HG03097 (cell line): Measurements from ENCODE around the gene PI16.

ENCODE experiments used
- ATAC-seq: cut with Tn5 transposase; IDR thresholded peaks from one replicate; pipeline ENCODE4 v1.9.1; 2021; ENCODE audit not compliant: unreplicated experiment, low FRiP score

Gene PI16

GRCh38 chr6:36970892-36971842, 16.6 kb downstream of the PI16 start:
- no peak for ATAC-seq

GRCh38 chr6:36971921-36972673, 17.6 kb downstream of the PI16 start:
- no peak for ATAC-seq

- ATAC-seq, result no peak
Observed at GRCh38 chr6:36973190-36973589, 18.7 kb downstream of the PI16 start.

- ATAC-seq, result no peak
Observed at GRCh38 chr6:36973647-36974046, 19.1 kb downstream of the PI16 start.

GRCh38 chr6:36975231-36976006, 20.9 kb downstream of the PI16 start:
- ATAC-seq, result no peak

GRCh38 chr6:36976007-36976264, 21.4 kb downstream of the PI16 start:
- ATAC-seq, result no peak

- no peak for ATAC-seq
Observed at GRCh38 chr6:36976509-36976908, 22.0 kb downstream of the PI16 start.

GRCh38 chr6:36976931-36977330, 22.4 kb downstream of the PI16 start:
- ATAC-seq, result no peak

- no peak for ATAC-seq
Observed at GRCh38 chr6:36977470-36977941, 23.0 kb downstream of the PI16 start.

GRCh38 chr6:36978421-36979346, 24.1 kb downstream of the PI16 start:
- ATAC-seq, result no peak

GRCh38 chr6:36979347-36979742, 24.8 kb downstream of the PI16 start:
- no peak for ATAC-seq

GRCh38 chr6:36980129-36980528, 25.6 kb downstream of the PI16 start:
- no peak for ATAC-seq

- ATAC-seq, result no peak
Observed at GRCh38 chr6:36980876-36981619, 26.5 kb downstream of the PI16 start.

- no peak for ATAC-seq
Observed at GRCh38 chr6:36983538-36983937, 29.0 kb downstream of the PI16 start.

GRCh38 chr6:36984581-36985416, 30.3 kb downstream of the PI16 start:
- ATAC-seq, result no peak

GRCh38 chr6:36985417-36985807, 30.9 kb downstream of the PI16 start:
- ATAC-seq, result no peak

- peak; percentile 83 for ATAC-seq
Observed at GRCh38 chr6:36985808-36986703, 31.5 kb downstream of the PI16 start, which contains the start of gene MTCH1. TSS of gene MTCH1 (minus strand) at chr6:36986196. CDS start at chr6:36986173, 23 bp downstream.
